ENCODE measurements around the gene LSR.

The LSR gene

DNA sequence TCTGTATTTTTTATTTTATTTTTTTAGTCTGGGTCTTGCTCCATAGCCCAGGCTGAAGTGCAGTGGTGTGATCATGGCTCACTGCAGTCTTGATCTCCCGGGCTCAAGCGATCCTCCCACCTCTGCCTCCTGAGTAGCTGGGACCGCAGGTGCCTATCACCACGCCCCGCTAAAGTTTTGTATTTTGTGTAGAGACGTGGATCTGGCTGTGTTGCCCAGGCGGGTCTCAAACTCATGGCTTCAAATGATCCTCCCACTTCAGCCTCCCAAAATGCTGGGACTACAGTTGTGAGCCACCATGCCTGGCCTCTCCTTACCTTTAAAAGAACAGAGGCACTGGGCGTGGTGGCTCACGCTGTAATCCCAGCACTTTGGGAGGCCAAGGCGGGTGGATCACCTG, 38.9 kb downstream of the LSR start:
- no peak for DNase-seq

DNA sequence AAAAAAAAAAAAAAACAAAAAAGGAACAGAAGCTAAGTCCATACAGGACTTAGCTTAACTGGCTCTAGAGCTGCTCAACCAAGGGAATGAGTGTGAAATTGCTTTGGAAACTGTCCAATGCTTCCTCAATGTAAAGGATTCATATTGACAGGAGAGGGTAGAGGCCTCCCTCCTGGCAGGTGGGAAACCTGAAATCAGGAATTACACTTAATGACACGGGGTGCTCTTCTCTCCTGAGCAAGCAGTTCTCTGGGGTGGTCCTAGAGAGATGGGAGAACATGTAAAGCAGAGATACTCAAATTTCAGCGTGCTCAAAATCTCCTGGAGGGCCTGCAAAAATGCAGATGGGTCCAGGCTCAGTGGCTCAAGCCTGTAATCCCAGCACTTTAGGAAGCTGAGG, 39.5 kb downstream of the LSR start:
- DNase-seq: no peak

DNA sequence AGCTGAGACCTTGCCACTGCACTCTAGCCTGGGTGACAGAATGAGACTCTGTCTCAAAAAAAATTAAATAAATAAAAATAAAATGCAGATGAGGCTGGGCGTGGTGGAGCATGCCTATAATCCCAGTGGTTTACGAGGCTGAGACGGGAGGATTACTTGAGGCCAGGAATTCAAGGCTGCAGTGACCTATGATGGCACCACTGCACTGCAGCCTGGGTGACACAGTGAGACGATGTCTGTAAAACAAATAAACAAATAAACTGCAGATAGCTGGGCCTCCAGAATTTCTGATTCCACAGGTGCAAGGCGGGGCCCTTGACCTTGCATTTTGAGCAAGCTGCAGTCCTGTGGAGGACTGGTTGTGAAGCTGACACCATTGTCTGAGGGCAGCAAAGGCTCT, 40.1 kb downstream of the LSR start:
- DNase-seq: no peak

- peak in 11 of 14 donors; percentile 36 to 84 (median 69) for DNase-seq
Measured at GRCh38 chr19:35290381-35291127, 41.8 kb downstream of the LSR start.

GRCh38 chr19:35291259-35291658, 42.5 kb downstream of the LSR start:
- DNase-seq: peak in 6 of 14 donors; percentile 51 to 73 (median 62)

DNA sequence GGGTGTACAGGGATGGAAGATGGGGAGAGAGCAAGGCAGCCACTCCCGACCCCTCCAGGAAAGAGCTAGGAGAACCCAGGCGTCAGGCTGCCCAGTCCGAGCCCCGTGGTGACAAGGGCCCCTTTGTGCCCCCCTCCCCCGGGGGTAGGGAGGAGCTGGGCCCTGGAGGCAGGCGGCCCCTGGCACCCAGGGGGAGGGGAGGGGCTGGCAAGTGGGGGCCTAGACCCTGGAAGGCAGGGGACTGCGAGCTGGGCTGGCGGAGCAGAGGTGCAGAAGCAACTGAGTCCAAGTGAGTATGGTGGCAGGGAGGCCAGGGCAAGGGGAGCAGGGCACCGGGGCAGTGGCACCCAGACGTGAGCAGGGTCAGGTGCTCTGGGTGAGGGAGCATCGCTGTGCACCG, 43.1 kb downstream of the LSR start, which contains the start of gene MAG:
Gene MAG (plus strand): TSS at position 246 of the 400 bp plus-strand sequence. CDS start 3,248 bp downstream, outside the sequence.
- DNase-seq: peak in 13 of 14 donors; percentile 10 to 92 (median 75)

DNA sequence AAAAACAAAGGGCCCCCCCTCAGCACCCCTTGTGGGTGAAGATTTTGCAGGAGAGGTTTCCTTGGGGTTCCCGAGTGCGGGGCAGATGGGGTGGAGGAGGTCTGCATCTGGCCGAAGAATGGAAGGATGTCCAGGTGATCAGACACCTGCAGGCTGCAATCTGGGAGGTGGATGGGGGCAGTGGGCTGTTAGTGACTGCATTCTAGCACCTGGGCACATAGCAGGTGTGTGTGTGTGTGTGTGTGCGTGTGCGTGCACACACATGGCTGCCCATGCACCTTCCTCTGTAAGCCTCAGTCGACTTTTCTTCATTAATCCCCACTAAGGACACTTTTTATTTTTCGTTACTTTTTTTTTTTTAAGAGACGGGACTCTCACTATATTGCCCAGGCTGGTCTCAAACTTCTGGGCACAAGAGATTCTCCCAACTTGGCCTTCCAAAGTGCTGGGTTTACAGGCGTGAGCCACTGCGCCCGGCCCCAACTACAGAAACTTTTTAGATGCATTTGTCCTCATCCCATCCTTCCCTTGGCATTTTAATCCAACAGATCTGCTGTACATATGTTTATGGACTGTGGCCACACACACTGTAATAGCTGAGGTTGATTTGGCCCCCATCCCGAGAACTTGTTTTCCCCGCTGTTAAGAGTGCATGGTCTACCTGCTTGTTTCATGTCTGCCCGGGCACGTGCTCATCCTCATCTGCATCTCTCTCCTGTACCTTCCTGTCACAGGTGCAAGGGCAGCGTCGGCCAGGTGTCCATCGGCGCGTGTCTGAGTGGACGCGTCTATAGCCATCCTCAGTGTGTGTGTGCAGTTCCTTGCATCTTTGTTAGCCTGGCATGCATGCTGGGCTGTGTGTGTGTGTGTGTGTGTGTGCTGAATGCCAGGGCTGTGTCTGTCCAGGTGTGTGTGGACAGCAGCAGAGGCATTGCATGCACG, 43.9 kb downstream of the LSR start:
- no peak for DNase-seq

GRCh38 chr19:35293363-35293739, 44.5 kb downstream of the LSR start:
- DNase-seq: peak in 7 of 14 donors; percentile 25 to 82 (median 38)

- peak in 1 of 14 donors; percentile 62 for DNase-seq
Measured at GRCh38 chr19:35293808-35294207, 45.0 kb downstream of the LSR start.

- DNase-seq: no peak
Measured at GRCh38 chr19:35294328-35294727, 45.5 kb downstream of the LSR start.

DNA sequence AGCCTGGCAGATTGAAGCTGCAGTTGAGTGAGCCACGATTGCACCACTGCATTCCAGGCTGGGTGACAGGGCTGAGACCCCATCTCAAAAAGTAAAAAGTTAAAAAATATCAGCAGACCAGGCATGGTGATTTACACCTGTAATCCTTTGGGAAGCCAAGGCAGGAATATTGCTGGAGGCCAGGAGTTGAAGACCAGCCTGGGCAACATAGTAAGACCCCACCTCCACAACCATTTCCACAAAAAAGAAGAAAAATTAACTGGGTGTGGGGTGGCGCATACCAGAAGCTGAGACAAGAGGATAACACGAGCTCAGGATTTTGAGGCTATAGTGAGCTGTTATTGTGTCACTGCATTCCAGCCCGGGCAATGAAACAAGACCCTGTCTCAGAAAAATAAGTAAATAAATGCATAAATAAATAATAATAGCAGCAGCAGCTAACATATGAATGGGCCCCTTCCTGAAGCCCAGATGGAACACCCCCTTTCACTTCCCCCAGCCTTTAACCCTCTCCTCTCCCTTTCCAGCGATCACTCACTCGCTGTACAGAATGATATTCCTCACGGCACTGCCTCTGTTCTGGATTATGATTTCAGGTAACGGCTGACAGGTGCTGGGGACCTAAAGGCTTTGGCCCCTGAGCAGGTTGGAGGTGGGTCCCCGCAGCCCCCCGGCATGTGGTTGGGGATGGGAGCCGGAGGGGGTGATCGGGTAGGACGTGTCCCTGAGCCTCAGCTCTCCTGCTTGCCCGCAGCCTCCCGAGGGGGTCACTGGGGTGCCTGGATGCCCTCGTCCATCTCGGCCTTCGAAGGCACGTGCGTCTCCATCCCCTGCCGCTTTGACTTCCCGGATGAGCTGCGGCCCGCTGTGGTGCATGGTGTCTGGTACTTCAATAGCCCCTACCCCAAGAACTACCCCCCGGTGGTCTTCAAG, 46.3 kb downstream of the LSR start:
- no peak for DNase-seq

- no peak for DNase-seq
Measured at GRCh38 chr19:35295792-35296462, 47.1 kb downstream of the LSR start.

DNA sequence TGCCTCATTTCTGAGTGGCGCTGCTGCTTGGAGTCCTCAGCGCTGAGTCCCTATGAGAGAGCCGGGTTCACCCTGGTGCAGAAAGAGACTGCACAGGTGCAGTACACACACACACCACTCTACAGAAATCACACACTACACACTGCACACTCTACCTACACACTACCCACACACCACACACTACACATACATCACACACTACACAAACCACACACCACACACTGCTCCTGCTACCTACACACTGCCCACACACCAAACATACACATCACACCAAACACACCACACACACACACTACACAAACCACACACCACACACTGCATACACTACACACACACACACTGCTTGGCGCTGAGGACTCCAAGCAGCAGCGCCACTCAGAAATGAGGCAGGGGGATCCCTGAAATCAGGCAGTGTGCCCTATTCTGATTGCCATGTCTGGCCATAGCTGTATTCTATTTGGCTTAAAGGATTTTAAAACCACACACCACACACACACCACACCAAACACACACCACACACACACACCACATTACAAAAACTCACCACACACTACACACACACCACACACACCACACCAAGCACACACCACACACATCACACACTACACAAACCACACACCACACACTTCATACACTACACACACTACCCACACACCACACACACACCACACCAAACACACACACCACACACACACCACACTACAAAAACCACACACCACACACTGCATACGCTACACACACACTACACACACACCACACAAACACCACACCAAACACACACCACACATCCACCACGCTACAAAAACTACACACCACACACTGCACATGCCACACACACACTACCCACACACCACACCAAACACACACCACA, 48.1 kb downstream of the LSR start:
- no peak for DNase-seq

DNA sequence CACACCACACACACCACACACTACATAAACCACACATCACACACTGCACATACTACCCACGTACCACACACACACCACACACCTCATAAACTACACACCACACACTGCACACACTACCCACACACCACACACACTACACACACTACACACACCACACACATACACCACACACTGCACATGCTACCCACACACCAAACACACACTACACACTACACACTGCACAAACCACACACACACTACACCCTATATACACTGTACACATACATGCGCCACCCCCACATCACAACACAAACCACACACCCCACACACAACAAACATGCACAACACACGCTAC, 48.7 kb downstream of the LSR start:
- no peak for DNase-seq

- DNase-seq: no peak
Measured at GRCh38 chr19:35297922-35298321, 49.1 kb downstream of the LSR start.

GRCh38 chr19:35298561-35298972, 49.8 kb downstream of the LSR start:
- no peak for DNase-seq

DNA sequence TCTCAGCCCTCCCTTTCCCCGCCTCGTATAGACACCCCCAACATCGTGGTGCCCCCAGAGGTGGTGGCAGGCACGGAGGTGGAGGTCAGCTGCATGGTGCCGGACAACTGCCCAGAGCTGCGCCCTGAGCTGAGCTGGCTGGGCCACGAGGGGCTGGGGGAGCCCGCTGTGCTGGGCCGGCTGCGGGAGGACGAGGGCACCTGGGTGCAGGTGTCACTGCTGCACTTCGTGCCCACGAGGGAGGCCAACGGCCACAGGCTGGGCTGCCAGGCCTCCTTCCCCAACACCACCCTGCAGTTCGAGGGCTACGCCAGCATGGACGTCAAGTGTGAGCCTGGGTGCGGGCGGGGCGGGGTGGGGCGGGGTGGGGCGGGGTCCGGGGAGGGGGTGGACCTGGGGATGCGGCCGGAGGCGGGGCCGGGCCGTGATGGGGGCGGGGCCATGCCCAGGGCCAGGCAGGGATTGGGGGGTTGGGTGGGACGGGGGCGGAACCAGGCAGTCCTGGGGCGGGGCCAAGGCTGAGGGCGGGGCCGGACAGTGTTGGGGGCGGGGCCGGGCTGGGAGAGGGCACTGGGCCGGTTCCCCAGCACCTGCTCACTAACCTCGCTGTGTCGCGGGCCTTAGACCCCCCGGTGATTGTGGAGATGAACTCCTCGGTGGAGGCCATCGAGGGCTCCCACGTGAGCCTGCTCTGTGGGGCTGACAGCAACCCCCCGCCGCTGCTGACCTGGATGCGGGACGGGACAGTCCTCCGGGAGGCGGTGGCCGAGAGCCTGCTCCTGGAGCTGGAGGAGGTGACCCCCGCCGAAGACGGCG, 50.9 kb downstream of the LSR start:
- DNase-seq: peak in 11 of 14 donors; percentile 21 to 76 (median 28)

- no peak for DNase-seq
Measured at GRCh38 chr19:35300339-35300649, 51.5 kb downstream of the LSR start.

- no peak for DNase-seq
Measured at GRCh38 chr19:35301961-35302360, 53.2 kb downstream of the LSR start.

DNA sequence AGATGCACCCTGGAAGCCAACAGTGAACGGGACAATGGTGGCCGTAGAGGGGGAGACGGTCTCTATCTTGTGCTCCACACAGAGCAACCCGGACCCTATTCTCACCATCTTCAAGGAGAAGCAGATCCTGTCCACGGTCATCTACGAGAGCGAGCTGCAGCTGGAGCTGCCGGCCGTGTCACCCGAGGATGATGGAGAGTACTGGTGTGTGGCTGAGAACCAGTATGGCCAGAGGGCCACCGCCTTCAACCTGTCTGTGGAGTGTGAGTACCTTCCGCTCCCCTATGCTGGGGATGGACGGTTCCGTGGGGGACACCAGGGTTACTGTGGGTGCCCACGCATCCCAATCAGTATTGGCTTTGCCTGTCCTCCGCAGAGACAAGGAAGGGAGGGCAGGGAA, 53.6 kb downstream of the LSR start:
- DNase-seq: no peak
